GM12878 (cell line): ENCODE data around the gene CTNNA3. TPM values are rescaled to one million over a fixed set of nuclear protein-coding genes. Genes with fewer than 3 reads are reported as not detected.

ENCODE experiments used
- ATAC-seq: fragments of 200-7000 bp; cut with Tn5 transposase; 3 replicates; pipeline ENCODE4 v1.9.1; 2020; ENCODE audit warnings: mild to moderate bottlenecking, moderate library complexity
- BruUV-seq: library from RNA; stranded (reverse); fragments of 400-500 nt; replicated peaks from 2 replicates; lab custom pipeline; 2021; lab: Mats Ljungman, UMichigan
- CTCF ChIA-PET: fragments of 300-600 bp; sonication (Branson Sonifier 250); formaldehyde crosslinking; extraction: SDS; loops from one replicate; lab custom pipeline; 2021; ENCODE audit warnings: inconsistent platforms; lab: Yijun Ruan, JAX
- POLR2A ChIA-PET: fragments of 350-600 bp; formaldehyde crosslinking; extraction: SDS; loops from one replicate; lab custom pipeline; 2021; ENCODE audit warnings: inconsistent platforms; lab: Charles Lee
- RAD21 ChIA-PET: fragments of 300-600 bp; sonication (Branson Sonifier 250); formaldehyde crosslinking; loops from one replicate; lab custom pipeline; 2023; ENCODE audit warnings: antibody characterized with exemption; ENCODE audit not compliant: unreplicated experiment; lab: Charles Lee
- SMC1A ChIA-PET: fragments of 300-600 bp; sonication (Branson Sonifier 250); formaldehyde crosslinking; loops from one replicate; lab custom pipeline; 2023; ENCODE audit not compliant: unreplicated experiment, uncharacterized antibody; lab: Charles Lee
- DNase-seq: peaks from one replicate; pipeline ENCODE4 v3.0.0-alpha.2; 2011; ENCODE audit warnings: low read depth, low spot score
- FAIRE-seq: peaks from 3 replicates; lab custom pipeline; 2011; peaks lifted over from hg19 to GRCh38; lab: Jason Lieb, UNC
- H2AFZ ChIP-seq: 2 replicates; pipeline ENCODE4 v1.6.0; 2011; ENCODE audit warnings: low read depth, low read length, control low read depth; ENCODE audit not compliant: control insufficient read depth
- H3K27ac ChIP-seq: 2 replicates; pipeline ENCODE4 v1.5.1; 2011; ENCODE audit warnings: control low read depth; ENCODE audit not compliant: control insufficient read depth, insufficient read depth
- H3K27me3 ChIP-seq, 2 experiments: replicated peaks in 1 of 2; 2 replicates each; pipeline versions ENCODE4 v1.6.0 to v1.6.1; 2011; ENCODE audit warnings: low read length in 1 of 2; ENCODE audit not compliant: control insufficient read depth in 2 of 2, insufficient read depth in 2 of 2
- H3K36me3 ChIP-seq, 2 experiments: 2 replicates each; pipeline ENCODE4 v1.5.1; 2011; ENCODE audit warnings: low read length in 1 of 2; ENCODE audit not compliant: control insufficient read depth in 2 of 2, insufficient read depth in 2 of 2
- H3K4me1 ChIP-seq: 2 replicates; pipeline ENCODE4 v1.6.1; 2011; ENCODE audit warnings: mild to moderate bottlenecking, low read length, moderate library complexity, mixed read lengths; ENCODE audit not compliant: control insufficient read depth, insufficient read depth
- H3K4me2 ChIP-seq: 2 replicates; pipeline ENCODE4 v1.6.0; 2011; ENCODE audit warnings: control low read depth; ENCODE audit not compliant: control insufficient read depth, insufficient read depth
- H3K4me3 ChIP-seq: fragments of 200-600 bp; sonication (generic); 2 replicates; pipeline ENCODE4 v1.5.1; 2016
- H3K79me2 ChIP-seq: 2 replicates; pipeline ENCODE4 v1.6.0; 2011; ENCODE audit warnings: low read length; ENCODE audit not compliant: control insufficient read depth, insufficient read depth
- H3K9ac ChIP-seq: 2 replicates; pipeline ENCODE4 v1.8.0; 2011; ENCODE audit warnings: low read length, control low read depth, mixed read lengths; ENCODE audit not compliant: control insufficient read depth, insufficient read depth
- H3K9me3 ChIP-seq: replicated peaks from 3 replicates; pipeline ENCODE4 v1.5.1; 2011; ENCODE audit warnings: mild to moderate bottlenecking, low read length; ENCODE audit not compliant: control insufficient read depth, insufficient read depth
- H4K20me1 ChIP-seq: 2 replicates; pipeline ENCODE4 v1.6.0; 2011; ENCODE audit not compliant: control insufficient read depth, insufficient read depth
- BACH1 ChIP-seq: fragments of 450-650 bp; IDR thresholded peaks from 2 replicates; pipeline ENCODE4 v1.6.1; 2017; ENCODE audit warnings: mild to moderate bottlenecking, borderline replicate concordance
- MAX ChIP-seq: IDR thresholded peaks from 2 replicates; pipeline ENCODE4 v1.6.1; 2012; ENCODE audit warnings: low read depth, low read length, improper control_type of control experiment
- MXI1 ChIP-seq: fragments of 150-350 bp; IDR thresholded peaks from 2 replicates; pipeline ENCODE4 v1.6.1; 2011; ENCODE audit warnings: low read depth, mild to moderate bottlenecking, inconsistent platforms, low read length, improper control_type of control experiment
- NR2C1 ChIP-seq: fragments of 450-650 bp; IDR thresholded peaks from 2 replicates; pipeline ENCODE4 v1.6.1; 2017; ENCODE audit warnings: antibody characterized with exemption, mild to moderate bottlenecking, moderate library complexity
- PBX3 ChIP-seq: IDR thresholded peaks from 2 replicates; pipeline ENCODE4 v1.6.1; 2011; ENCODE audit warnings: mild to moderate bottlenecking, low read depth, low read length, moderate library complexity; ENCODE audit not compliant: insufficient replicate concordance
- SREBF1 ChIP-seq: IDR thresholded peaks from 2 replicates; pipeline ENCODE4 v1.6.1; 2012; ENCODE audit warnings: mild to moderate bottlenecking, low read length
- SRF ChIP-seq, 2 experiments: IDR thresholded peaks; 2 replicates each; pipeline ENCODE4 v1.6.1; 2011; ENCODE audit warnings: low read depth in 2 of 2, low read length in 2 of 2, mild to moderate bottlenecking in 1 of 2, moderate library complexity in 1 of 2
- WGBS: methylation state at CpG from one replicate; pipeline ENCODE4 v1.1.6; 2016; ENCODE audit warnings: low lambda C conversion rate; ENCODE audit not compliant: insufficient replicate concordance, insufficient coverage; ENCODE audit errors: missing lambda C conversion rate; 5-methylcytosine and 5-hydroxymethylcytosine counted together
- in situ Hi-C: fragments of 300-500 bp; cut with MboI; formaldehyde crosslinking; loops from 9 replicates; pipeline ENCODE4 v1.14.3; 2018; ENCODE audit warnings: mixed read lengths
- intact Hi-C: fragments of 100-400 bp; cut with micrococcal nuclease; formaldehyde crosslinking; loops from one replicate; pipeline ENCODE4 v1.14.2; 2022; ENCODE audit not compliant: unreplicated experiment
- polyA plus RNA-seq, 11 experiments: library from polyadenylated mRNA; depleted of rRNA in 4 of 11; unstranded in 6 of 11; stranded (reverse) in 5 of 11; fragments of >200 nt; fragmentation: Nextera tagmentation in 4 of 11; fragmentation: Illumina TruSeq in 1 of 11; extraction: Ambion mirVana in 4 of 11; extraction: Trizol in 1 of 11; gene quantifications; 1 replicate in 1 of 11; 2 replicates in 10 of 11; pipeline versions ENCODE4 v1.2.1 to v1.2.3, GENCODE V29; 2011 to 2016; ENCODE audit warnings: inconsistent platforms in 2 of 11, missing spikeins in 2 of 11, low read depth in 1 of 11
- total RNA-seq, 4 experiments: library from RNA; depleted of rRNA in 3 of 4; stranded (reverse); fragments of >200 nt in 3 of 4; fragmentation: Illumina TruSeq in 1 of 4; extraction: Trizol in 1 of 4; gene quantifications; 2 replicates each; pipeline versions ENCODE4 v1.2.1 to v1.2.3, GENCODE V29; 2013 to 2021

CTNNA3 gene
- total and polyA plus RNA-seq, 10 of the 15 experiments (the other 5 are each of a cell fraction or from before 2014, with no cell fraction given), result under 0.01 to 4.5 (median 0.22) TPM; not detected in 2

DNA sequence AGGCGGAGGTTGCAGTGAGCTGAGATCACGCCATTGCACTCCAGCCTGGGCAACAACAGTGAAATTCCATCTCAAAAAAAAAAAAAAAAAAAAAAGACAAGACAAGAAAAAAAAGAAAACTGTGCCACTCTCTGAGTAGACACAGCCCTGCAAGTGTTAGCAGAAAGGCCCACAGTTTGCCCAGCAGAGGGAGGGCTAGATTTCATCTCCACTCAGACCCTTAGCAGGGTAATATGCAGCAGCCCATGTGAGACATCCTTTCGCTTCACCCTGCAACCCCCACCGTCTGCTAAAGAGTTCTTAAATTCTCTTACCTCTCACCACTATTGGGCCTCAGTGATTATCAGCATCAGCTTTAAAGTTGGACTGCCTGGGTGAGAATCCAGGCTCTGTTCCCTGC is 38.2 kb downstream of the CTNNA3 start:
- Histone ChIP-seq H3K79me2 (no peaks in the 10 kb centered on the region), H3K36me3 (no peaks in the 10 kb centered on the region), H3K4me1 (no peaks in the 10 kb centered on the region), H4K20me1 (no peaks in the 10 kb centered on the region), H3K27me3 (no peaks in the 10 kb centered on the region), H2AFZ (no peak overlapping the region), H3K4me2 (no peak overlapping the region), H3K4me3 (no peak overlapping the region), H3K9me3 (no peaks in the 10 kb centered on the region), H3K9ac (no peak overlapping the region), H3K27ac (no peak overlapping the region)
- in situ Hi-C loops, result no loop called here
- ChIA-PET SMC1A (no interaction called here), RAD21 (interaction anchor here (0.6 kb wide), 1 partner anchor 1051 kb away, joined by 3 read pairs; no protein-coding TSS in a partner anchor), CTCF (interaction anchor here (0.7 to 10.6 kb wide), 6 partner anchors 39 to 564 kb away, joined by 3 to 311 read pairs (median 4); partner anchors contain the start of gene CTNNA3), POLR2A (no interaction called here)
- FAIRE-seq, result no peak
- TF ChIP-seq SRF (IDR thresholded peaks at IDR 0.05; ENCODE audit: low read depth in 2 of 2, low read length in 2 of 2) (no peak), BACH1 (no peak), MXI1 (no peak), SREBF1 (no peak), PBX3 (no peak), MAX (no peak), NR2C1 (no peak)
- no peak for DNase-seq
- peak; percentile 64 for ATAC-seq
- no TSS peak for BruUV-seq
- intact Hi-C loops, result no loop called here
- WGBS, result 32% methylated on average over 3 of the region's 4 CpGs
